SK-N-DZ (cell line): ENCODE data around the gene TAX1BP1. TPM values are rescaled to one million over a fixed set of nuclear protein-coding genes. Genes with fewer than 3 reads are reported as not detected.

Source experiments
- DNase-seq: peaks from one replicate; pipeline ENCODE4 v3.0.0-alpha.2; 2015; ENCODE audit warnings: low spot score
- polyA plus RNA-seq, 2 experiments: library from polyadenylated mRNA; depleted of rRNA; stranded (reverse); fragments of >200 nt; gene quantifications; 2 replicates each; pipeline ENCODE4 v1.2.3, GENCODE V29; 2014

TAX1BP1 gene
- polyA plus RNA-seq (2014; cell fraction: cytosol; rRNA removed) = 56.5 and 60.0 TPM in 2 replicates
- polyA plus RNA-seq (2014; cell fraction: nucleus; rRNA removed) = 32.5 and 39.1 TPM in 2 replicates

- DNase-seq = peak; percentile 93
Measured at GRCh38 chr7:27739909-27740448, at the start of gene TAX1BP1. Gene TAX1BP1, plus strand, starts transcription at chr7:27740162. Its CDS starts 8,363 bp downstream, at chr7:27748525.

- DNase-seq = no peak
Measured at GRCh38 chr7:27690649-27691048, 49.3 kb upstream of the TAX1BP1 start.

GRCh38 chr7:27693794-27694193, 46.2 kb upstream of the TAX1BP1 start:
- DNase-seq = no peak

- DNase-seq = no peak
Measured at GRCh38 chr7:27695096-27695495, 44.9 kb upstream of the TAX1BP1 start.

GRCh38 chr7:27697861-27698430, 42.0 kb upstream of the TAX1BP1 start:
- DNase-seq = no peak

GRCh38 chr7:27699751-27700150, 40.2 kb upstream of the TAX1BP1 start:
- no peak for DNase-seq

GRCh38 chr7:27700501-27700900, 39.5 kb upstream of the TAX1BP1 start:
- DNase-seq = no peak

- DNase-seq = no peak
Measured at GRCh38 chr7:27703181-27703580, 36.8 kb upstream of the TAX1BP1 start.

- DNase-seq = no peak
Measured at GRCh38 chr7:27704422-27705199, 35.4 kb upstream of the TAX1BP1 start.

- no peak for DNase-seq
Measured at GRCh38 chr7:27705200-27705594, 34.8 kb upstream of the TAX1BP1 start.

GRCh38 chr7:27708485-27708884, 31.5 kb upstream of the TAX1BP1 start:
- DNase-seq = no peak

- peak; percentile 17 for DNase-seq
Measured at GRCh38 chr7:27709137-27710075, 30.6 kb upstream of the TAX1BP1 start.

GRCh38 chr7:27712217-27712616, 27.7 kb upstream of the TAX1BP1 start:
- DNase-seq = no peak

- DNase-seq = no peak
Measured at GRCh38 chr7:27714831-27715444, 25.0 kb upstream of the TAX1BP1 start.

- no peak for DNase-seq
Measured at GRCh38 chr7:27723085-27723484, 16.9 kb upstream of the TAX1BP1 start.

- no peak for DNase-seq
Measured at GRCh38 chr7:27727058-27727457, 12.9 kb upstream of the TAX1BP1 start.

GRCh38 chr7:27730112-27730511, 9.8 kb upstream of the TAX1BP1 start:
- no peak for DNase-seq

- DNase-seq = no peak
Measured at GRCh38 chr7:27734583-27734982, 5.4 kb upstream of the TAX1BP1 start.

- DNase-seq = no peak
Measured at GRCh38 chr7:27735165-27735564, 4.8 kb upstream of the TAX1BP1 start.

- no peak for DNase-seq
Measured at GRCh38 chr7:27735831-27736230, 4.1 kb upstream of the TAX1BP1 start.

- no peak for DNase-seq
Measured at GRCh38 chr7:27737178-27737577, 2.8 kb upstream of the TAX1BP1 start.
